SH-SY5Y (cell line): Measurements from ENCODE around the gene IFI27L2.
A peak's percentile ranks its signal among the peaks of the same experiment; 100 is the strongest.

Source experiments
- GATA2 ChIP-seq: IDR thresholded peaks from 2 replicates; pipeline ENCODE4 v1.6.1; 2011; ENCODE audit warnings: mild to moderate bottlenecking, low read depth, low read length
- GATA3 ChIP-seq: IDR thresholded peaks from 2 replicates; pipeline ENCODE4 v1.6.1; 2011; ENCODE audit warnings: low read depth, mild to moderate bottlenecking, low read length, moderate library complexity

Gene IFI27L2

DNA sequence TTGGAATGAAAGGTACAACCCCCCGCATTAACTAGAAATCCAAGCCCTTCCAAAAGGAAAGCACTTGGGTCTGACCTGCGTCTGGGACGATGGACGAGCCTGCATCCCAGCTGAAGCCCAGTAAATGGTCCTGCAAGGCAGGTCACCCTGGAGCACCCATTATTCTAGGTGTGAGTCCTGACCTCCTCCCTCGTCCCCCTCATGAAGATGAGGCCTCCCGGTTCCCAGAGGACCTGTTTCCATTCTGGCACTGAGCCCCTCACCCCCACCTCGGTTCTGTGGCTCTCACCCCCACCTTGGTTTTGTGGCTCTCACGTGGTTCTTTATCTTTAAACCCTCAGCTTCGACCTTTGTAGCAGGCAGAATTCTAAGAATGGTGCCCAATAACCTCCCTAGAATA lies 11.5 kb downstream of the IFI27L2 start:
- TF ChIP-seq GATA3, result no peak

DNA sequence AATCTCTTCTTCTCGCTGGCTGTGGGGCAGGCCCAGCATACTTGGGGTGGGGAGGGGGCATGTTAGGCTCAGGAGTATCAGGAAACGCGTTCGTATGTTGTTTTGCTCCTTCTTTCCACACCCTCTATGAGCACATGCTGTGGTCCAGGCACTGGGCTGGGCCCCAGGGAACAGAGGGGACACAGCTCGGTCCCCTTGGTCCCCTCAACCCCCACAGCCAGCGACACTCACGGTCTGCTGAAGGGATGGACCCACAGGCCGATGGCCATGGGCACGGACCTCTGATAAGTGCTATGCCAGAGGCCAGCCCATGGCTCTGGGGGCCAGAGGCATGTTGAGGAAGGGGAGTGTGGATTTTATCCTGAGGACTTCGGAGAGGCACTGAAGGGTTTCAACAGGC lies 12.7 kb downstream of the IFI27L2 start:
- TF ChIP-seq GATA2 (no peak), GATA3 (no peak)

DNA sequence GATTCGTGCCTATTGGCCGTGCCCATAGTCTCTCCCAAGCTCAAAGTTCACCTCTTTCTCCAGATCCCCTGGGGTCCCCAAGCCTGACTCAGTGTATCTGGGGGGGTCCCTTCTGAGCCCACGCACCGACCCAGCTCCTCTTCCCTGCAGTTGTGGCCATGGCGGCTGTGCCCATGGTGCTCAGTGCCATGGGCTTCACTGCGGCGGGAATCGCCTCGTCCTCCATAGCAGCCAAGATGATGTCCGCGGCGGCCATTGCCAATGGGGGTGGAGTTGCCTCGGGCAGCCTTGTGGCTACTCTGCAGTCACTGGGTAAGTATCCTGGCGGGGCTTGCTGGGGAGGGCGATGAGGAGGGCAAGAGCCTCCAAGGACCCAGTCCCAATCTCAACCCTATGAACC lies 13.8 kb downstream of the IFI27L2 start:
- no peak for TF ChIP-seq GATA2
- no peak for TF ChIP-seq GATA3

- no peak for TF ChIP-seq GATA3
- peak; percentile 69 for TF ChIP-seq GATA2
Observed at GRCh38 chr14:94115058-94115591, 14.3 kb downstream of the IFI27L2 start.

DNA sequence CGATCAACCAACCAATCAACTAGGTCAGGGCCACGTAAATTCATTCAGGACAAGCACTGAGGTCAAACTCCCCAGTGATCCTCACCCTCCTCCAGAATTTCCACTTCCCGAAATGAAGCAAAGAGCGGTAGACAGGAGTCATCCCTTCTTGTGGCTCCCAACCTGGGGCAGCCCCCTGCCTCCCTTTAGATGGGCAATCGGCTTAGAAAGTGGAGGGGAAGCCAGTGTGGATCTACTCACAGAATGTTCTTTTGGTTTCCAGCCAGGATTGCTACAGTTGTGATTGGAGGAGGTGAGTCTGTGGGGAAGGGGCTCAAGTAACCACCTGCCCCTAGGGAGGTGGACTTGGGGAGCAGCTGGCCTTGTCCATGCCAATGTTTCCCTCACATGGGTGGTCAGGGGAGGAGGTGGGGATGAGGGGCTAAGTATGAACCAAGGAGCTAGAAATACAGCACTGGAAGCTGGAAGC lies 14.8 kb downstream of the IFI27L2 start:
- TF ChIP-seq GATA2 (no peak), GATA3 (no peak)

DNA sequence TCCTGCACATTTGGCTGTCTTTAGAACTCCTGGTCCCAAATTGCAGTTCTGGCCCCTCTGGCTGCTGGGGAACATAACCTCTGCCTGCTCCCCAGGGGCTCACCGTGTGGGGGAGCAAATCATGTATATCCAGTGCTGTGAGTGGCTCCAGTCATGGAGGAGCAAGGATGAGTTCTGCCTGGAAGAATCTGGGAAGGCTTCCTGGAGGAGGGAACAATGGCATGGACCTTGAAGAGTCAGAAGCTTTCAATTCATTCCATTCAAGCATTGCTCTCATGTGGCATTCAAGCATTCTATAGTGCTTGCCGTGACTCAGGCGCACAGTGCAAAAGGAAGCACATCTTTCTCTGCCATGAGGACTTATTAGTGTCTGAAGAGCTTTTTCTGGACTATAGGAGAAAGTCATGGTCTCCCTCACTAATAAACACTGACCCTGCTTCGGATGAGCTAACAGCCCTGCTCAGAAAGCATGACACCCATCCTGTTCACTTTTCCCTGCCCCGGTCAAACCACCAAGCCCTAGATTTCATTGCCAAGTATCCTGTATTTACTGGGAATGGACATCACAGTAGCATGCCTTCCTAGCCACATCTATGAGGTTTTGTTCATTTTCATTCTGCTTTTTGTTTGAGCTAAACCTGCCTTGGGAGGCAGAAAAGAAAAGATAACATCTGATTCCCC lies 15.4 kb downstream of the IFI27L2 start:
- no peak for TF ChIP-seq GATA2
- no peak for TF ChIP-seq GATA3

- TF ChIP-seq GATA2 (no peak), GATA3 (no peak)
Observed at GRCh38 chr14:94113490-94113889, 15.9 kb downstream of the IFI27L2 start.

GRCh38 chr14:94113073-94113472 lies 16.3 kb downstream of the IFI27L2 start:
- TF ChIP-seq GATA2 (no peak), GATA3 (no peak)

- TF ChIP-seq GATA2, result no peak
- no peak for TF ChIP-seq GATA3
Observed at GRCh38 chr14:94112513-94113063, 16.8 kb downstream of the IFI27L2 start.

DNA sequence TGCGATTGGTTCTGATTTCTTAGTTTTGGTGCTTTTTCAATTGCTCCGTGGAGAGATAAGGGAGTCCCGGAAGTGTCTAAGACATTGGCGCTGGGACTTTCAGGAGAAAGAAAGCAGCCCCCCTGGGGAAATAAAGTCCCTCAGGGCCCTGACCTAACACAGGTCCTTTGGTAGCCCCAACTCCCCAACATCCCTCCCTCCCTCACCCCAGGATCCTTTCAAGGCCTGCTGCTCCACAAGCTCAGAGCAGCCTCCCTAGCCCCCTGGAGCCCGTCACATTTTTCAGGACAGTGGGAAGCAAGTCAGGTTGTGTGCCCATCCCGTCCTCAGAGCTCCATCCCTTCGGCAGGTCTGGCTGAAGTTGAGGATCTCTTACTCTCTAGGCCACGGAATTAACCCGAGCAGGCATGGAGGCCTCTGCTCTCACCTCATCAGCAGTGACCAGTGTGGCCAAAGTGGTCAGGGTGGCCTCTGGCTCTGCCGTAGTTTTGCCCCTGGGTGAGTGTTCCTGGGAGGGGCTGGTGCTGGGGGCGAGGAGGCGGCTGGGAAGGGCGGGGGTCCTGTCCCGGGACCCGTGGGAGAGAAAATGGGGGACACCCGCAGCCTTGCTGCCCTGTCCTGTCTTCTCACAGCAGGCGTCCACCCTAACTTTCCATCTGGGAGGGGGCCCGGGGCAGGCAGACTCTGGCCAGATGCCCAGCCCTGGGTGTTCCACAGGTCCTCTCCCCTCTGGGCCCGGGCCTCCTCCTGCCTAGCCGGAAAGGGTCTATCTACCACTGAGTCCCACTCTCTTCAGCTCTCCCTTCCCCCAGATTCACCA lies 17.9 kb downstream of the IFI27L2 start:
- TF ChIP-seq GATA3, result no peak
- no peak for TF ChIP-seq GATA2

GRCh38 chr14:94110552-94111181 lies 18.7 kb downstream of the IFI27L2 start, which contains the start of gene IFI27:
Gene IFI27, plus strand, starts transcription at chr14:94110736.
- TF ChIP-seq GATA2 (no peak), GATA3 (no peak)

DNA sequence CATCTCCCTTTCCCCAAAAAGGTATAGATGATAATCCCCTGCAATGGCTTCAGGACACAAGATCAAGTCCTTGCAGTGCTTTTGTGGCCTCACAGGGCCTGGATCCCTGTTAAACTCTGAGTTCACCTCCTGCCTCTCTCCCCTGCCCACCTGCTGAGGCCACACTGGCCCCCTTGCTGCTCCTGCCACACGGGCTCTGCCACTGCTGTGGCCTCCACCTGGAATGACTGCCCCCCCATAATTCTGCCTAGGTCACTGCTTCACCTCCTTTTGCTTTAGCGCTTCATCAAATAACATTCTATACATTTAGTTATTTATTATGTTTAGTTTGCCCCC lies 19.5 kb downstream of the IFI27L2 start:
- TF ChIP-seq GATA3 (no peak), GATA2 (no peak)

DNA sequence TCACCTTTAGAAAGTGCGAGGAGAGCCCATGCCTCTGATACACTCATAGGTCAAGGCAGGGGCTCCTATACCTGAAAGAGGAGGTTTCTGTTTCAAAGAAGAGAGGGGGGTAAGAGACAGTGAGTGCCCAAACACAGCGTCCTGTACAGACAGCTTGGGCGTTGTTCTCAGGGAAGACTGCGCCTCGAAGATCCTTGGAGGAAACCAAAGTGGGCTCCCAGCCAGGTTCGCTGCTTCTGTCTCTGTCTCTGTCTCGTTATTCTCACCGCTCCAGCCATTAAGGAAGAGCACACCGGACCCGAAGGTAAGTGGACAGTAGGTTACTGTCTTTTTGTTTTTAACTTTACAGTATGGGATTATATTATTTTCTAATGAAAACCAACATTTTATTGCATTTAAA lies 24.7 kb downstream of the IFI27L2 start:
- TF ChIP-seq GATA2, result no peak
- TF ChIP-seq GATA3, result no peak

DNA sequence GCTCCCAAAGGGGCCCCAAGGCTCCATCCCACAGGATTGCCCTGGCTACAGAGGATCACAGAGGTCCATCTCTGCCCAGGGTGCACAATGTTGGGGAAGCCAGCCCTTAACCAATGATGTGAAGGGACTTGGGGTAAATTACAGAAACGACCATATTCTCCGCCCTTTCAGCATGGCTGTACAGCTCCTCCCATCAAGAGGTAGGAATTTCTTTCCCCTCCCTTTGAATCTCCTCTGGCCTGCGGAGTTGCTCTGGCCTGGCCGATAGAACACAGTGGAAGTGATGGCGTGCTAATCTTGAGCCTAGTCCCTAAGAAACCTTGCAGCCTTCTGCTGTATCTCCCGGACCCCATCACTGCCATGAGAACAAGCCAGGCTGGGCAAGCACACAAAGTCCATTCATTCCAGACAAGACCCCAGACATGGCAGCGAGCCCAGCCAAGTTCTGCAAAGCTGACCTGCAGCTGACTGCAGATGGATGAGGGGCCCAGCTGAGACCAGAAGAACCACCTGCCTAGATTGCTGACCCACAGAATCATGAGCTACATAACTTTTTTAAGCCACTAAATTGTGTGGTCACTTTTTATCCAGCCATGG lies 25.8 kb downstream of the IFI27L2 start:
- no peak for TF ChIP-seq GATA3
- no peak for TF ChIP-seq GATA2
